ENCODE measurements around the gene SPAG16.

SPAG16 gene

GRCh38 chr2:213751446-213751845 lies 467.2 kb downstream of the SPAG16 start:
- Histone ChIP-seq H3K27ac (replicated peaks) (no peak overlapping the region), H3K27me3 (ENCODE audit: insufficient read depth, poor library complexity, severe bottlenecking) (no peaks in the 10 kb centered on the region), H3K4me3 (replicated peaks; ENCODE audit: insufficient read depth, low read length) (no peak overlapping the region)
- no peak for TF ChIP-seq CTCF (IDR thresholded peaks at IDR 0.05; ENCODE audit: insufficient read depth, low read length)
- no peak for DNase-seq (ENCODE audit: low read depth in 1 of 2, low spot score in 1 of 2)

- no peak for TF ChIP-seq REST (IDR thresholded peaks at IDR 0.05; ENCODE audit: insufficient replicate concordance, low read depth)
- no peak for TF ChIP-seq GABPA (IDR thresholded peaks at IDR 0.05; ENCODE audit: low read depth)
- TF ChIP-seq SPI1 (IDR thresholded peaks at IDR 0.05; ENCODE audit: borderline replicate concordance, low read depth): no peak
- no peak for TF ChIP-seq CTCF (IDR thresholded peaks at IDR 0.05; ENCODE audit: insufficient read depth, low read length)
- no peak for TF ChIP-seq POLR2AphosphoS5 (IDR thresholded peaks at IDR 0.05; ENCODE audit: low read depth)
- Histone ChIP-seq H3K4me3 (replicated peaks; ENCODE audit: insufficient read depth, low read length) (no peak overlapping the region), H3K27me3 (ENCODE audit: insufficient read depth, poor library complexity, severe bottlenecking) (no peaks in the 10 kb centered on the region), H3K27ac (replicated peaks) (no peak overlapping the region)
- no peak for DNase-seq (ENCODE audit: low read depth in 1 of 2, low spot score in 1 of 2)
These were observed 468.3 kb downstream of the SPAG16 start for GRCh38 chr2:213752575-213752974.

- no peaks in the 10 kb centered on the region for H3K27me3 ChIP-seq (ENCODE audit: insufficient read depth, poor library complexity, severe bottlenecking)
- H3K27ac ChIP-seq (replicated peaks): no peak overlapping the region
- no peak overlapping the region for H3K4me3 ChIP-seq (replicated peaks; ENCODE audit: insufficient read depth, low read length)
- TF ChIP-seq SPI1 (IDR thresholded peaks at IDR 0.05; ENCODE audit: borderline replicate concordance, low read depth) (no peak), POLR2AphosphoS5 (IDR thresholded peaks at IDR 0.05; ENCODE audit: low read depth) (no peak), REST (IDR thresholded peaks at IDR 0.05; ENCODE audit: insufficient replicate concordance, low read depth) (no peak), GABPA (IDR thresholded peaks at IDR 0.05; ENCODE audit: low read depth) (no peak), CTCF (IDR thresholded peaks at IDR 0.05; ENCODE audit: insufficient read depth, low read length) (no peak)
- no peak for DNase-seq (ENCODE audit: low read depth in 1 of 2, low spot score in 1 of 2)
These were observed 473.3 kb downstream of the SPAG16 start for GRCh38 chr2:213757525-213757924.

- no peaks in the 10 kb centered on the region for H3K27me3 ChIP-seq (ENCODE audit: insufficient read depth, poor library complexity, severe bottlenecking)
- DNase-seq (ENCODE audit: low read depth in 1 of 2, low spot score in 1 of 2): no peak
- no peak overlapping the region for H3K27ac ChIP-seq (replicated peaks)
- H3K4me3 ChIP-seq (replicated peaks; ENCODE audit: insufficient read depth, low read length): no peak overlapping the region
- no peak for TF ChIP-seq SPI1 (IDR thresholded peaks at IDR 0.05; ENCODE audit: borderline replicate concordance, low read depth)
- no peak for TF ChIP-seq CTCF (IDR thresholded peaks at IDR 0.05; ENCODE audit: insufficient read depth, low read length)
- TF ChIP-seq GABPA (IDR thresholded peaks at IDR 0.05; ENCODE audit: low read depth): no peak
- TF ChIP-seq REST (IDR thresholded peaks at IDR 0.05; ENCODE audit: insufficient replicate concordance, low read depth): no peak
- TF ChIP-seq POLR2AphosphoS5 (IDR thresholded peaks at IDR 0.05; ENCODE audit: low read depth): no peak
These were observed 479.1 kb downstream of the SPAG16 start for GRCh38 chr2:213763354-213763753.

All from HL-60 (cell line).